Activated CD4-positive, alpha-beta T cell treated with anti-CD3 and anti-CD28 coated beads, Interleukin-10, Interleukin-2, amounts not matched to agents 100 ng/mL and 50 ng/mL, durations not matched to agents 16 hours and 8 hours (primary cell): ENCODE data around the gene USB1.

Experiments
- DNase-seq: peaks from one replicate; pipeline ENCODE4 v3.0.0-alpha.2; 2020

USB1 gene

DNA sequence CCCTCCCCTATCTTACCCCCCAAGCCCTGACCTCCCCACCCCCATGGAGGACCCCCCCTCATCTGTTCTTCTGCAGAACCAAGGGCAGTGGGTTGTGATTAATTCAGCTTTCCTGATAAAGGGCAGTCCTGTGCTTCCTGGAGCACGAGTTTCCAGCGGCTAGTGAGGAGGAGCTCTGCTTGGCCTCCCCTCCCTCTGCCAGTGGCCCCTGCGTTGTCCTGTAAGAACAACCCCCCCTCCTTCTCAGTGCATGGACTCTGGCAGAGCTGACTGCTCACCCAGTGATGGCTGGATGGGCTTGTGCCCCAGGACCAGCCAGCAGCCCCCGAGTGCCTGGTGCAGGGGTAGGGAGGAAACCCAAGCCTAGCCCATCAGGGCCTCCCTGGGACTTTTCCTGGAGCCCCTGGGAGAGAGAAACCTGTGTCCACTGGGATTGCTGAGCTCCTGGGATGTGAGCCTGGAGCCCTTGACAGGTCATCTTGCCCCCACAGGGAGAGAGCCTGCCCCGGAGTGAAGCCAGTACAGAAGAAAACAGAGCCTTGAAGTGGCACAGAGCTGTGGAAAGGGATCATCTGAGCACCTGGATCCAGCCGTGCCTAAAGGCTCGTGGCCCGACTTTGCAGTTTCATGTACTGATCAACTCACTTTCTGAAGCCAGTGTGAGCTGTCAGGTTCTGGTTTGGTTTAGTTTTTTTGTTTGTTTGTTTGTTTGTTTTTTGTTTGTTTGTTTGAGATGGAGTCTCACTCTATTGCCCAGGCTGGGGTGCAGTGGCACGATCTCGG lies 50.8 kb downstream of the USB1 start:
- DNase-seq = no peak

DNA sequence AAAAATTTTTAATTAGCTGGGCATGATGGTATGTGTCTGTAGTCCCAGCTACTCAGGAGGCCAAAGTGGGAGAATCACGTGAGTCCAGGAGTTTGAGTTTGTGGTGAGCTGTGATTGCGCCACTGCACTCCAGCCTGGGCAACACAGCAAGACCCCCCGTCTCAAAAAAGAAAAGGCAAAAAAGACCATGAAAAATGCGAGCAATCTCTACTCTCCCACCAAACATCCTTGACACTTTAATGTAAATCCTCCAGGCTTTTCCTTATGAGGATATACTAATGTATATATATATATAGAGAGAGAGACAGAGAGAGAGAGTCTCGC lies 52.4 kb downstream of the USB1 start:
- no peak for DNase-seq

DNA sequence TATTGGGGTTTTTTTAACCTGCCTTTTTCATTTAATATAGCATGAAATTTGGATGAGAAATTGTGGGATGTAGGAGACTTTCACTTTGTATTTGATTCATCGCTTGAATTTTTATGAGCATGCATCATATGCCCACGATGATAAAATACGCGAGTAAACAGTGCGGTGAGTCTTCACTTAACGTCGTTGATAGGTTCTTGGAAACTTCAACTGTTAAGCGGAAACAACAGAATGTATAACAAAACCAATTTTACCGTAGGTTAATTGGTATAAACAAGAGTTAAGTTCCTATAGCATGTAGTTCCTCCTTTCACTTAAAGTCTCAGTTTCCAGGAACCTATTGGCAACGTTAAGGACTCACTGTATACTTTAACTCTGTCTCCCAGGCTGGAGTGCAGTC lies 53.1 kb downstream of the USB1 start:
- DNase-seq = peak; percentile 54

DNA sequence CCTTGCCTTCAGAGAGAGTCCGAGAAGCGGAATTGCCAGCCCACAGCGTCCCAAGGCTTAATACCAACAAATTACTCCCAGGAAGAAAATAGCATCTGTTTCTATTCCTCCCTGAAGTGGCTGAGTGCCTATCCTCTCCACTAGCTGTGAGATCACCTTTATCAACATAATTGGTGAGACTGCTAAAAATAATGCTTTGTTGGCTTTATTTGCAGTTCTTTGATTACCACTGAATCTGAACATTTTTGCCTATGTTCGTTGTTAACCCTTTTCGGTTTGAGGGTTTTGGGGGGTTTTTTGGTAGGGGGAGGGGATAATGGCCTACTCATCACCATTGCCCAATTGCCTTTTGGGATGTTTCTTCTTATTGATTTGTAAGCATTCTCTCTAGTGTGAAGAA lies 55.4 kb downstream of the USB1 start:
- DNase-seq = no peak

DNA sequence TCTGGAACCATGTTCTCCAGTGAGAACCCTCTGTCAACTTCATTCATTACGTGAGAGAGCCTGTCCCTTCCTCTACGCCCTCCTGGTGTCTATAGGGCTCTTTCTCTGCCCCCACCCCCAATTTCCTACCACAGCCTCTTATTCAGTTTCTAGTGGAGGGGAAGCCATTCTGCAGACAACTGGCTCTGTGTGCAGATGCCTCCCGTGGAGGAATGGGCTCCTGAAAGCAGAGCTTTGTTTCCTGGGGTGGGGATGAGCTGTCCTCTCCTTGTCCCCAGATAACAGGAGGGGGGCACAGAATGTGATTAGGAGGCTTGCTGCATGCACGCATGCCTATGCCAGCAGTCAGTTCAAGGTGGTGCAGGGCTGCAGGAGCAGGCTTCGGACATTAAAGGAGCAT lies 55.9 kb downstream of the USB1 start:
- no peak for DNase-seq

DNA sequence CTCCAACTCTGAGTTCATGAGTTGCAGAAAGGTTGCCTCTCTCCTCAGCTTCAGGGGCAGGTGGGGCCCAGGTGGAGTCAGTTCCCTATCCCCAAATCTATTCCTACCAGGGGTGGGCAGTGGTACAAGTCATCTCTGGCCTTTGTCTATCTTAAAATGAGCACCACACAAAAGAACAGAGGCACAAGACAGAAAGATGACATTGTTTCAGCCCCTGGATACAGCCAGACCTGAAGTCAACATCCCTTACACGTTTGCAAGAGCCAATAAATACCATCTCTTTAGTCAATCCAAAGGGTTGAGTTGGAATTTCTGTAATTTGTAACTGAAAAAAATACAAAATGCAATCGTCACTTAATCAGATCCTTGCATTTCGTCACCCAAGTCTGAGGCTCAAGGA lies 56.6 kb downstream of the USB1 start:
- no peak for DNase-seq

DNA sequence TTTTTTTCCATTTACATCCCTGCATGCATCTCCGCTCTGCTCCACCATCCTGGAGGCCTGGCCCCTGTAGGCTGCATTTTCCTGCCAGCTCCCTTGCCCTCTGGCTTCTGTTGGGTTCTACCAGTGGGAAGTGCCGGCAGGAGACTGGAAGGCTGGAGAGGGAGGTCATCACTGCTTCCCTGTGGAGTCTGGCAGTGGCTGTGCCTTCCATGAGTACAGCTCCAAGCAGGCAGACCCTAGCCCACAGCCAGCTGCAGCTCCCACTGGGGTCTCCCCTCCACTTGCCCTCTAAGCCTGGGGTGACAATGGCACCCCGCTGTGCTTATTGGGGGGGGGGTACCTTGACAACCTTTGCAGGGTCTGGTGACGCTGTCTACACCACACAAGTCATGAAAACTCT lies 61.6 kb downstream of the USB1 start:
- no peak for DNase-seq

DNA sequence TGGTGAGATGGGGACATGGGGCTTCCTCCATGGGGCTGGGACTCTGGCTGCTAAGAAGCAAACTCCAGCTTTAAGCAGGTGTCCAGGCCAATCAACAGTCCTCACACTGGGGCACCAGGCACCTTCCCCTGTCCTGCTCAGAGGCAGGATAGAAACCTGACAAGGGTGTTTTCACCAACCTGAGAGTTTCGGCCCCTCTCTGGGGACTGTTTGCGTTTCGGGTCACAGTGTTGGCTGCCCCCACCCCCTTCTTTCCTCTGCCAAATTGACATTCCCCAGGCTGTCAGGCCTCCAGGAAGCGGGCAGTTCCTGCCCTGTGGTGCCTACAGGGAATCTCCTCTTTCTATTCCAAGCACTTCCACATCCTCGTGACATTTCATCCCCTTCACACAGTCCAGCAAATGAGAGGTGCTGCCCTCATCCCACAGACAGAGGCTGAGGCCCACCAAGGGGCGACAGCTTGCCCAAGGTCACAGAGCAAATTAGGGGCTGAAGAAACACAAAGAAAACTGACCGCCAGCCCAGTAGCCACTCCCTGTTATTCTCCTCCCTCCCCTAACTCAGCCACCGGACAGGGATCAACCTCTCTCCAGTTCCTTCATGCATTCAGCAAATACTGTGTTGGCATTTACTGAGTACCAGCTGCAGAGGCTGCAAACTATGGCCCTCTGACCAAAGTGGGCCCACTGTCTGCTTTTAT lies 62.3 kb downstream of the USB1 start:
- DNase-seq = no peak

DNA sequence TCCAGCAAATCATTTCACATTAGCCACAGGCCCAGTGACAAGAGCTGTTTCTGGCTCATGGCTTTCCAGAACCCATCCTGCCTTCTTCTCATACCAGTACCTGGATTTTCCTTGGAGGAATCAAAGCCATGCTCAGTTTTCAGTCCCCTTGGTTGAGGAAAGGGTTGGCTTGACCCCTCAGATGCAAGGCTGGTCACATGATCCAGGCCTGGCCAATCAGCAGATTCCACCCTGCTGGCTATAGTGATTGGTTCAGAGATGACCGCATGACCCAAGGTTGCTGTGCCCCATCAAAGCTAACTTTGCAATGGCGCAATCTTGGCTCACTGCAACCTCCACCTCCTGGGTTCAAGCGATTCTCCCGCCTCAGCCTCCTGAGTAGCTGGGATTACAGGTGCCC lies 69.4 kb downstream of the USB1 start:
- DNase-seq = no peak
